ENCODE measurements around the gene XCR1.

- TF ChIP-seq CTCF (conservative IDR thresholded peaks at IDR 0.05) (no peak), ZFX (IDR thresholded peaks at IDR 0.05) (no peak)
Observed at GRCh38 chr3:45988804-45989203, 38.5 kb downstream of the XCR1 start.

Data from C4-2B (cell line).